Measurements from ENCODE around the gene CTNNB1.

GRCh38 chr3:41258239-41258800, 59.0 kb downstream of the CTNNB1 start:
- no peak for TF ChIP-seq CTCF (IDR thresholded peaks at IDR 0.05; ENCODE audit: control extremely low read depth in 1 of 3, insufficient read depth in 1 of 3, low read depth in 1 of 3, low read length in 3 of 3)
- TF ChIP-seq POLR2A (IDR thresholded peaks at IDR 0.05; ENCODE audit: control extremely low read depth in 1 of 2, low read depth in 2 of 2, low read length in 2 of 2): no peak

Data from H1 (cell line).